Mucosa of stomach (tissue), 1 donor: Measurements from ENCODE around the gene ADH1B.
"Not testable (repeated sequence)": the region's sequence is repeated elsewhere in the genome, so short reads cannot be mapped to it uniquely, and the experiment has no call there.

Source experiments
- H3K27me3 ChIP-seq: one replicate; pipeline ENCODE4 v1.7.0; 2013; ENCODE audit warnings: mild to moderate bottlenecking, low read length; ENCODE audit not compliant: control insufficient read depth, insufficient read depth
- H3K36me3 ChIP-seq: one replicate; pipeline ENCODE4 v1.7.0; 2013; ENCODE audit warnings: low read length; ENCODE audit not compliant: control insufficient read depth, insufficient read depth
- H3K4me1 ChIP-seq: one replicate; pipeline ENCODE4 v1.7.0; 2013; ENCODE audit warnings: mild to moderate bottlenecking, low read length; ENCODE audit not compliant: control insufficient read depth, insufficient read depth
- H3K4me3 ChIP-seq: one replicate; pipeline ENCODE4 v1.7.0; 2013; ENCODE audit warnings: low read length
- H3K9ac ChIP-seq: one replicate; pipeline ENCODE4 v1.7.0; 2013; ENCODE audit warnings: mild to moderate bottlenecking, low read length, moderate library complexity
- H3K9me3 ChIP-seq: one replicate; pipeline ENCODE4 v1.7.0; 2013; ENCODE audit warnings: mild to moderate bottlenecking, low read length, moderate library complexity; ENCODE audit not compliant: control insufficient read depth
- donor health status: Pancreatic carcinoma.

ADH1B gene

DNA sequence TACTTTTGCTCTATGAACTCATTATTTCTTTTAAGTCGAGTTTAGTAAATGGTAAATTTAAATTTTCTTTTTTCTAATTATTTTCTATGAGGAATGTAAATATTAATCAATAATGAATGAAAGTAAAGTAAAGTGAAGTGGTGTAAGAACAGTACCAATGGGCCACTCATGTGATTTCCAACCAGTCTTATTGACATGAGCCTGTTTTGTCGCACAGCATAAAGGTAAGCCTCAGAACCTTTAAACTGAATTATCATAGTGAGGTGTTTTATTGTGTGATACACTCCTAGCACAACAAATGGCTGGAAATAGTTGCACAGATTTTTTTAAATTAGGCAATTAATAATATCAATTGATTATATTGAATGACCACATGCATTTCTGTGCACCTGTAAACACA is 30.3 kb upstream of the ADH1B start:
- Histone ChIP-seq H3K9me3 (no peaks in the 10 kb centered on the region), H3K9ac (peak overlapping the region; percentile 50), H3K4me3 (no peak overlapping the region), H3K36me3 (no peaks in the 10 kb centered on the region), H3K27me3 (no peaks in the 10 kb centered on the region), H3K4me1 (peaks cover 10% of the 10 kb centered on the region)

DNA sequence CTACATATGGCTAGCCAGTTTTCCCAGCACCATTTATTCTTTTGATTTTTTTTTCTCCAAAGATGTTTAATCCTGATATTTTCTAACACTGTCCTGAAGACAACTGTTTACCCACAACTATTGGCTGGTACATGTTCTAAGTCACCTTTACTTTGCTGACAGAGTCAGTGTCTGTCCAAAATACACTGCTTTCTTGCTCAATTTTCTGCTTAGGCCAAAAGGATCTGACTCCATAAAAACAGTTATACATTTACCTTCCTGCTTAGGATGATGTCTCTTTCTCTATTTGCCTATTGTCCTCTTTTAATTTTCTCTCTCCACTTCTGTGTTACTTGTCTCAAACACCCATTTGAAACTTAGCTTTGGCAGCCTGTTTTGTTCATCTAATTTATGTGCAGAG is 28.1 kb upstream of the ADH1B start:
- H3K9me3 ChIP-seq, result no peaks in the 10 kb centered on the region
- H3K4me1 ChIP-seq, result peaks cover 10% of the 10 kb centered on the region
- H3K4me3 ChIP-seq, result no peak overlapping the region
- no peak overlapping the region for H3K9ac ChIP-seq
- H3K36me3 ChIP-seq, result no peaks in the 10 kb centered on the region
- no peaks in the 10 kb centered on the region for H3K27me3 ChIP-seq

DNA sequence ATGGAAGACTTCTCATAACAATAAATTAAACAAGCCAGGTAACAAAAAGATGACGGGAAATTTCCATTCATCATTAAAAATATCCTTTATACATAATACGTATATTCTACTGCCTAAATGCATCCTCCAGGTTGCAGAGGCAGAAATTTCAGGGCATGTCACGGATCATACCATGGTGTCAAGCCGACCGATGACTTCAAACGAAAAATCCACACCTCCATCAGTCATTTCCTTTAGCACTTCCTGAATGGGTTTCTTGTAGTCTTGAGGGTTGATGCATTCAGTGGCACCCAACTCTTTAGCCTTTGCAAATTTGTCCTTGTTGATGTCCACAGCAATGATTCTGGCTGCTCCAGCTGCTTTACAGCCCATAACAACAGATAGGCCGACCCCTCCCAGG is 21.4 kb upstream of the ADH1B start:
- not testable (repeated sequence) for H3K27me3 ChIP-seq, H3K36me3 ChIP-seq, H3K4me1 ChIP-seq, H3K4me3 ChIP-seq, H3K9ac ChIP-seq, H3K9me3 ChIP-seq

DNA sequence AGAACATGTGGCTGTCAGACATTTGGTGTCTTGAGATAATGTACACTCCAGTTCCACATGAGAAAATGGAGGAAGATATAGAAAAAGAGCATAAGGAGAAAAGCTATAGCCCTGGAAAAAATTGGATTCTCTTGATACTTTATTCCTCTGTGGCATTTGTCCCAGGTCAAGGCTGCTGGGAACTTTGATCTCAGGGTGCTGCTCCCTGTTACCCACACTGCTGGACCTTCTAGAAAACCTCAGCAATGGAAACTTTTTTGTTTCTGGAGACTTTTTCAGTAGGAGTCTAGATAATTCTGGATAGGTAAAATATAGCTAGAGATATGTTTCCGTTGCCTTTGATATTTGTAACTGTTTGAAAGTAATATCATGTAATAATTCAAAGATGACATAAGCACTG is 20.2 kb upstream of the ADH1B start:
- peaks cover 5% of the 10 kb centered on the region for H3K36me3 ChIP-seq
- H3K4me3 ChIP-seq, result no peak overlapping the region
- no peaks in the 10 kb centered on the region for H3K27me3 ChIP-seq
- no peak overlapping the region for H3K9ac ChIP-seq
- no peaks in the 10 kb centered on the region for H3K9me3 ChIP-seq
- no peaks in the 10 kb centered on the region for H3K4me1 ChIP-seq

DNA sequence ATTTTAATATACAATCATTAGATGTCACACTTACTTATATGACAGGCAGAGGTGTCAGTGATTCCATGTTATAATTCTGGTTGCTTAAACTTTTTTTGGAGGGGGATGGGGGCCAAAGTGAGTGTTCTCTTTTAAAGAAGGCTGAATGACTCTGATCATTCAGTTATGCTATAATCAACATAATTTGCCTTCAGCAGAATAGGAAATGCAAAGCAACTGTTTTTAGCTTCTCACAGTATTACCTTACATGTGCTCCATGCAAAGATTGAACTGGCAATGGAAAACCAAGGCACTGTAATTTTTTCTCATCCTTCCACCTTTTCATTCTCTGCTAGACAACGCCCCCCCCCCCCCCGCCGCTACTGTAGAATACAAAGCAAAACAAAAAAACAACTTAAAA is 18.0 kb upstream of the ADH1B start:
- H3K27me3 ChIP-seq, result no peaks in the 10 kb centered on the region

DNA sequence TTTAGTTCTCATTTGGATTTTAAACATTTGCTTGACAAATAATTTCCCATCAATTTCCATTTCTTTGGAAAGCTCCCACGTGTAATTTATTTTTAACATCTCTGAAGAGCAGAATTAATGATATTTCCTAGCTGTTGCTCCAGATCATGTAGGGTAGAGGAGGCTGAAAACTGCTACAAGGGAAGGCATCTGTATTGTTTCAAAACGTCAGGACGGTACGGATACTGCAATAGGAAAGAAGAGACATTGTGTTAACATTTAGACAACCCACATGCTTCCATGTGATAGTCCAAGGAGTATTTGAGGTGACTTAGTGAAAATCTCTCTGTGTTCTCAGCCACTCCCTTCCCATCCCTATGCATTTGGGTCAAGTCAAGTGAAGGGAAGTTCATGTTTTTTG is 15.4 kb upstream of the ADH1B start:
- no peak overlapping the region for H3K4me3 ChIP-seq
- peaks cover 4% of the 10 kb centered on the region for H3K36me3 ChIP-seq
- H3K27me3 ChIP-seq, result no peaks in the 10 kb centered on the region
- H3K9ac ChIP-seq, result no peak overlapping the region
- no peaks in the 10 kb centered on the region for H3K9me3 ChIP-seq
- no peaks in the 10 kb centered on the region for H3K4me1 ChIP-seq

More for the DNA sequence above, 18.0 kb upstream of the ADH1B start:
- Histone ChIP-seq H3K9me3 (no peaks in the 10 kb centered on the region), H3K36me3 (peaks cover 5% of the 10 kb centered on the region), H3K4me1 (no peaks in the 10 kb centered on the region), H3K4me3 (no peak overlapping the region), H3K9ac (no peak overlapping the region)

DNA sequence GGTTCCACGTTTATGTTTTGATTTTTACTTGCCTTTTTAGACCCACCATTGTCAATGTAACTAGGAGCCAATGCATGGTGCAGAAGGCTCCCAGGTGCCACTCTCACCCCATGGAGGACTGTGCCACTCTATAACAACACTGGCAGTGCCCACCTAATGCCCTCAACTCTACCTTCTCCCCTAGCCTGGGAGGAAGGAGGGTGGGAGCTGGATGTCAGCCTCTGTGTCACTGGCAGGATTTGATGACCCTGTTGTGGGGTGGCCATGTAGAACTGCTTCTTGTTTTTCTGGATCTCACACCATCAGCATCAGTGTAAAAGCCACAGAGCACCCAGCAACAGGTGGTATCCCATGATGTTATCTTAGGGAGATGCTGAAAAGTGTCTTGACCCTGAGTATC is 13.7 kb upstream of the ADH1B start:
- Histone ChIP-seq H3K9ac (no peak overlapping the region), H3K36me3 (no peaks in the 10 kb centered on the region), H3K9me3 (no peaks in the 10 kb centered on the region), H3K27me3 (no peaks in the 10 kb centered on the region), H3K4me3 (no peak overlapping the region), H3K4me1 (no peaks in the 10 kb centered on the region)

DNA sequence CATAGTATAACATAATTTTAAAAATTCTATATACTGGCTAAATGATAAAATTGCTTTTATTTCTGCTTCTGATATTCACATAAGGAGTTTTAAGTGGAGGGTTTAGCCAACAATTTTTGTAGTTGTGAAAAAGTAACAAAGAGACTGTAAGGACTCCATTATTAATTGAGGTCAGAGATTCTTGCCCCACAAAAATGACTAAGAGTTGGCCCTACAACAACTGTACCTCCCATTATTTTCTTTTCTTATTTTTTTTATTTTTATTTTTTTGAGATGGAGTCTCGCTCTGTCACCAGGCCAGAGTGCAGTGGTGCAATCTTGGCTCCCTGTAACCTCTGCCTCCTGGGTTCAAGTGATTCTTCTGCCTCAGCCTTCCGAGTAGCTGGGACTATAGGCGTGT is 9.4 kb upstream of the ADH1B start:
- H3K9me3 ChIP-seq, result no peaks in the 10 kb centered on the region
- H3K4me1 ChIP-seq, result no peaks in the 10 kb centered on the region
- H3K4me3 ChIP-seq, result no peak overlapping the region
- H3K9ac ChIP-seq, result no peak overlapping the region
- H3K27me3 ChIP-seq, result no peaks in the 10 kb centered on the region
- H3K36me3 ChIP-seq, result no peaks in the 10 kb centered on the region

DNA sequence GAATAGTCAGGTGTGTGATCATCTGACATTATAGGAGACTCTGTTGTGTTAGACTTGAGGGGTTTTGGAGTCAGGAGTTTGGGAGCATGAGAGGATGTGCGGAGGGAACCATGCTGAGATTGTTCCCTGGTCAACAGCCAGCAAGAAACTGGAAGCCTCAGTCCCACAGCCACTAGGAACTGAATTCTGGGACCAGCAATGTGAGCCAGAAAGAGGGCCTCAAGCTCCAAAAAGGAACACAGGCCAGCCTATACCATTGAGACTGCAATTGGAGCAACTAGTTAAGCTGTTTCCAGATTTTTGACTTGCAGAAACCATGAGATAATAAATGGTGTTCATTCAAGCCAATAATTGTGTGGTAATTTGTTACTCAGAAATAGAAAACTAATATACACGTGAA is 8.7 kb upstream of the ADH1B start:
- Histone ChIP-seq H3K4me1 (no peaks in the 10 kb centered on the region), H3K9me3 (no peaks in the 10 kb centered on the region), H3K4me3 (no peak overlapping the region), H3K36me3 (no peaks in the 10 kb centered on the region), H3K27me3 (no peaks in the 10 kb centered on the region), H3K9ac (no peak overlapping the region)

DNA sequence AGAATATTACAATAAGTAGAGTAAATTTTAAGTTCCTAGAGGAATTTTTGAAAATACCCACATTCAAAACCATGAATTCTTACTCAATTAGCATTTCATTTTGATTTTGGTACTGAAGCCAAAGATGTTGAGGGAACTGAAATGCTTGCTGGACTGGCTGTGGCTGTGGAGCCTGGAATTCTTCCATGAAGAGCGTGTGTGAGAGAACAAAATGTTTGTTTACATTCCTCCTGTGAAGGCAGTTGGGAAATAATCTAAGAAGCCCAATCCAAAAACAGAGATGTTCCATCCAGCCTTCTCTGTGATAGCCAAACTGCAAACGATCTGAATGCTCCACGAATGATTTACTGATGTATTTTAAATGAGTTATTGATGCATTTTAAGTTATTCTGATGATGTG is 3.8 kb upstream of the ADH1B start:
- no peaks in the 10 kb centered on the region for H3K36me3 ChIP-seq
- peaks cover 3% of the 10 kb centered on the region for H3K4me1 ChIP-seq
- H3K27me3 ChIP-seq, result no peaks in the 10 kb centered on the region
- H3K4me3 ChIP-seq, result no peak overlapping the region
- H3K9ac ChIP-seq, result no peak overlapping the region
- H3K9me3 ChIP-seq, result no peaks in the 10 kb centered on the region

DNA sequence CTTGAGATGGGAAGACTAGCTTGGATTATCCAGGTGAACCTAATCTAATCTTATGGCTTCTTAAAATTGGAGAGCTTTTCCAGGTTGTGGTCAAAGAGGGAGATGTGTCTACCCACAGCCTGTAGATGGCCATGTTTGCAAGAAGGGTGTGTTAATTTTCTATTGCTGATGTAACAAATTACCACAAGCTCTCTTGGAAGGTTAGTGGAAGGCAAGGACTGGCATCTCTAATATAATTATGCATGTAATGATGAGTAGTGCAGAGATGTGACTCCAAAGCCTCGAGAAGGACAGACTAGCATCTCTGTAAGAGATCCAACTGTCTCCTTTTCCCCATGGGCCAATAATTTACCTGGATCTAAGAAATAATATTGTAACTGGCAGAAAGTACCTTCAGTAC is 3.2 kb upstream of the ADH1B start:
- H3K9ac ChIP-seq, result no peak overlapping the region
- no peaks in the 10 kb centered on the region for H3K9me3 ChIP-seq
- H3K27me3 ChIP-seq, result no peaks in the 10 kb centered on the region
- H3K4me3 ChIP-seq, result no peak overlapping the region
- peaks cover 3% of the 10 kb centered on the region for H3K4me1 ChIP-seq
- no peaks in the 10 kb centered on the region for H3K36me3 ChIP-seq

DNA sequence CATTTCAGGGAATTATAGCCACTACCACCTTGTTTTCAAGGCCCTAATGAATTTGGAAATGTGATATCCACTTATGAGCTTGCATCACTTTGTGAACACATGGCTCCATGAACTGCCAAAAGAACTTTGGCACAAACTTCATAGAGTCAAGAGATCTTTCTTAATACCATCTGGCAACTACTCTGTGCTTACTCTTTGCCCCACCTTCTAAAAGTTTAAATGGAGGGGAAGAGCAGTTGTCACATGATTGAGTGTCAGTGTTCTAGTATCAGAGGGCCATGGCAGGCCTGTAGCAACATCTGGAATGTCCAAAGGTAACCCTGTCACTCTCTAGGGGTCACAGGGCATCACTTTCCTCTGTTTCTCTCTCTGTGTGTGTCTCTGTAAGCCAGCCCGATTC is 2.6 kb upstream of the ADH1B start:
- Histone ChIP-seq H3K27me3 (no peaks in the 10 kb centered on the region), H3K9ac (no peak overlapping the region), H3K4me3 (no peak overlapping the region), H3K4me1 (peaks cover 3% of the 10 kb centered on the region), H3K9me3 (no peaks in the 10 kb centered on the region), H3K36me3 (no peaks in the 10 kb centered on the region)

DNA sequence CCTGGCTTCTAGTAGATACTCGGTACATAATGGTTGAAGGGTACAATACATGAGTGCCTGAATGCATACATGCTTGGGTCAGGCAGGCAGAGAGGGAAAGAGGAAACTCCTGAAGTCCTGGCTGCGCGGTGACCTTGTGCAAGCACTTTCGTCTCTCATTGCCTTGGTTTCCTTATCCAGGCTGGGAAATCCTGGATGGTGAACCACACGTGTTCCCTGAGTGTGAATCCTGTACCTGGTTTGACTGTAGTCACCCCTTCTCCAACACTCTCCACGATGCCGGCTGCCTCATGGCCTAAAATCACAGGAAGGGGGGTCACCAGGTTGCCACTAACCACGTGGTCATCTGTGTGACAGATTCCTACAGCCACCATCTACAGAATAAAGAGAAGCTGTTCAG is 3.4 kb downstream of the ADH1B start:
- H3K27me3 ChIP-seq, H3K4me1 ChIP-seq, H3K36me3 ChIP-seq, H3K9ac ChIP-seq, H3K9me3 ChIP-seq, H3K4me3 ChIP-seq: not testable (repeated sequence)
